ENCODE results near the gene SIT1.

Gene SIT1

DNA sequence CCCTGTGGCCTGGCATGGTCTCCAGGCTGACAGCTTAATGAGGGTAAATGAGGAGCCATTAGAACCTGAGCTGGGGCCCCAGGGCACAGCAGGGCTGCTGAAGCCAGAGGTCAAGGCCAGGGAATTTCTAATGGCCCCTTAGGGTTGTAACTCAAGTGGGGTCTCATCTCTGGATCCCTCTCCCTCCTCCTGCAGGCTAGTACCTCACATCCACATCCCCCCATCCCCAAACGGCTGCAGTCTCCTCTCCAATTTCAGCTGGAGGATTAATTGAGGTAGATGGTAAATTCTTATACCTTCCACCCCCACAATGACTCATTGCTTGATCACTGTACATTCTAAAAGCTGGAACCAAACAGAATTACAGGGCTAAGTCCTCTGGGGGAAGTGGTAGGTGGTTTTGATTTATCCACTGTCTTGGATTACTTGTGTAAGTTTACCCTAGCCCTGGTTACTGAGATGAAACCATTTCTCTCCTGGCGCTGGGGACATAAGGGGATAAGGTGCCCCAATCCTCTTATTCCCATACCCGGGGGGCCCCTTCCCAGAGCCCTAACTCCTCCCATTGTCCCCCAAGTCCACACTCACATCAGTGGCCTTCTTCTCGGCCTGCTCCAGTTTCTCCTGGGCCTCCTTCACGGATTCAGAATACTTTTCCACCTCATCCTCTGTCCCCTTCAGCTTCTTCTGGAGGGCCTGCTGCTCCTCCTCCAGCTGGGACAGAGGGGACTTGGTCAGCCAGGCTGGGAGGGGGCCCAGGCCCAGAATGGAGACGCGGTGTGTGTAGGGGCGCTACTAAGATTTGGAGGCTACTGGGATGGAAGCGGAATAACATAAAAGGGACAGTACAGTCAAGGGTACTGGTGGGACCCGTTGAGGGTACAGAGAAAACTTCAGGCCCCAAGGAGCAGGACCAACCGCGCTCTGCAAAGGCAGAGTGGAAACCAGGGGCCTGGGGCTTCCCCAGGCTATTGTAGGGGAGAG, 38.1 kb upstream of the SIT1 start:
- CTCF ChIA-PET: interaction anchor here (0.6 to 2.4 kb wide), 7 partner anchors 7 to 43 kb away, joined by 3 to 23 read pairs (median 5); partner anchors contain the start of genes ARHGEF39 and CCDC107
- peaks cover 3% of the 10 kb centered on the region; the same call in 1 of the 2 replicates for H3K4me1 ChIP-seq (ENCODE audit: control insufficient read depth, insufficient read depth, low read length)
- POLR2A ChIA-PET: interaction anchor here (1.1 to 2.3 kb wide), 5 partner anchors 8 to 31 kb away, joined by 3 to 7 read pairs (median 4); partner anchors contain the start of genes ARHGEF39, CCDC107 and RMRP
- no peak overlapping the region for H3K4me3 ChIP-seq (ENCODE audit: low read depth, low read length)
- H3K27ac ChIP-seq (ENCODE audit: extremely low read depth, low read depth, low read length): no peak overlapping the region; the same call in 1 of the 2 replicates
- H3K36me3 ChIP-seq (ENCODE audit: control insufficient read depth in 2 of 2, insufficient read depth in 1 of 2, low read length in 2 of 2): peaks cover 0 to 18% of the 10 kb centered on the region in 2 experiments; a peak in 1 of 3 replicates
- H3K9me3 ChIP-seq (ENCODE audit: control insufficient read depth, insufficient read depth, low read depth, low read length): no peaks in the 10 kb centered on the region
- TF ChIP-seq GLIS1 (tag by site-specific recombination; IDR thresholded peaks at IDR 0.05) (no peak), ZBTB20 (tag by site-specific recombination; IDR thresholded peaks at IDR 0.05) (peak; percentile 75), ZNF843 (tag by site-specific recombination; IDR thresholded peaks at IDR 0.05) (no peak), EGR2 (tag by site-specific recombination; IDR thresholded peaks at IDR 0.05; ENCODE audit: low read depth) (peak; percentile 81), ZNF394 (tag by site-specific recombination; IDR thresholded peaks at IDR 0.05; ENCODE audit: borderline replicate concordance) (peak; percentile 69; the same call in 1 of the 2 replicates), MZF1 (tag by site-specific recombination; IDR thresholded peaks at IDR 0.05; ENCODE audit: borderline replicate concordance) (0 out of 2 replicates have a peak, but pooled peaks have one; percentile 18), SP7 (tag by site-specific recombination; IDR thresholded peaks at IDR 0.05) (peak; percentile 78), ZNF629 (tag by site-specific recombination; IDR thresholded peaks at IDR 0.05) (peak; percentile 19; the same call in 1 of the 2 replicates), ZEB2 (tag by site-specific recombination; IDR thresholded peaks at IDR 0.05) (0 out of 2 replicates have a peak, but pooled peaks have one; percentile 42), ZFHX2 (tag by site-specific recombination; conservative IDR thresholded peaks at IDR 0.05) (peak; percentile 80), GLIS2 (tag by site-specific recombination; IDR thresholded peaks at IDR 0.05) (no peak), ZNF426 (tag by site-specific recombination; IDR thresholded peaks at IDR 0.05) (no peak), ZBTB48 (tag by site-specific recombination; IDR thresholded peaks at IDR 0.05) (no peak), ZBTB17 (tag by site-specific recombination; IDR thresholded peaks at IDR 0.05) (no peak), ZNF571 (tag by site-specific recombination; IDR thresholded peaks at IDR 0.05) (no peak), ZNF221 (tag by site-specific recombination; IDR thresholded peaks at IDR 0.05; ENCODE audit: borderline replicate concordance) (no peak), ZFP69B (tag by site-specific recombination; IDR thresholded peaks at IDR 0.05) (peak; percentile 50; the same call in 1 of the 2 replicates), ZNF664 (tag by site-specific recombination; IDR thresholded peaks at IDR 0.05) (peak; percentile 67), ZNF350 (tag by site-specific recombination; IDR thresholded peaks at IDR 0.05) (no peak), ZNF366 (tag by site-specific recombination; conservative IDR thresholded peaks at IDR 0.05) (peak; percentile 44; the same call in 1 of the 2 replicates), YY1 (tag by site-specific recombination; IDR thresholded peaks at IDR 0.05) (no peak), HIC1 (tag by site-specific recombination; IDR thresholded peaks at IDR 0.05) (peak; percentile 43; the same call in 1 of the 2 replicates), ZNF214 (tag by site-specific recombination; IDR thresholded peaks at IDR 0.05; ENCODE audit: borderline replicate concordance) (no peak)
- TF ChIP-seq, protein P1, sequence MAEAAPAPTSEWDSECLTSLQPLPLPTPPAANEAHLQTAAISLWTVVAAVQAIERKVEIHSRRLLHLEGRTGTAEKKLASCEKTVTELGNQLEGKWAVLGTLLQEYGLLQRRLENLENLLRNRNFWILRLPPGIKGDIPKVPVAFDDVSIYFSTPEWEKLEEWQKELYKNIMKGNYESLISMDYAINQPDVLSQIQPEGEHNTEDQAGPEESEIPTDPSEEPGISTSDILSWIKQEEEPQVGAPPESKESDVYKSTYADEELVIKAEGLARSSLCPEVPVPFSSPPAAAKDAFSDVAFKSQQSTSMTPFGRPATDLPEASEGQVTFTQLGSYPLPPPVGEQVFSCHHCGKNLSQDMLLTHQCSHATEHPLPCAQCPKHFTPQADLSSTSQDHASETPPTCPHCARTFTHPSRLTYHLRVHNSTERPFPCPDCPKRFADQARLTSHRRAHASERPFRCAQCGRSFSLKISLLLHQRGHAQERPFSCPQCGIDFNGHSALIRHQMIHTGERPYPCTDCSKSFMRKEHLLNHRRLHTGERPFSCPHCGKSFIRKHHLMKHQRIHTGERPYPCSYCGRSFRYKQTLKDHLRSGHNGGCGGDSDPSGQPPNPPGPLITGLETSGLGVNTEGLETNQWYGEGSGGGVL (tag by site-specific recombination; IDR thresholded peaks at IDR 0.05): peak; percentile 56
- TF ChIP-seq, protein P2, sequence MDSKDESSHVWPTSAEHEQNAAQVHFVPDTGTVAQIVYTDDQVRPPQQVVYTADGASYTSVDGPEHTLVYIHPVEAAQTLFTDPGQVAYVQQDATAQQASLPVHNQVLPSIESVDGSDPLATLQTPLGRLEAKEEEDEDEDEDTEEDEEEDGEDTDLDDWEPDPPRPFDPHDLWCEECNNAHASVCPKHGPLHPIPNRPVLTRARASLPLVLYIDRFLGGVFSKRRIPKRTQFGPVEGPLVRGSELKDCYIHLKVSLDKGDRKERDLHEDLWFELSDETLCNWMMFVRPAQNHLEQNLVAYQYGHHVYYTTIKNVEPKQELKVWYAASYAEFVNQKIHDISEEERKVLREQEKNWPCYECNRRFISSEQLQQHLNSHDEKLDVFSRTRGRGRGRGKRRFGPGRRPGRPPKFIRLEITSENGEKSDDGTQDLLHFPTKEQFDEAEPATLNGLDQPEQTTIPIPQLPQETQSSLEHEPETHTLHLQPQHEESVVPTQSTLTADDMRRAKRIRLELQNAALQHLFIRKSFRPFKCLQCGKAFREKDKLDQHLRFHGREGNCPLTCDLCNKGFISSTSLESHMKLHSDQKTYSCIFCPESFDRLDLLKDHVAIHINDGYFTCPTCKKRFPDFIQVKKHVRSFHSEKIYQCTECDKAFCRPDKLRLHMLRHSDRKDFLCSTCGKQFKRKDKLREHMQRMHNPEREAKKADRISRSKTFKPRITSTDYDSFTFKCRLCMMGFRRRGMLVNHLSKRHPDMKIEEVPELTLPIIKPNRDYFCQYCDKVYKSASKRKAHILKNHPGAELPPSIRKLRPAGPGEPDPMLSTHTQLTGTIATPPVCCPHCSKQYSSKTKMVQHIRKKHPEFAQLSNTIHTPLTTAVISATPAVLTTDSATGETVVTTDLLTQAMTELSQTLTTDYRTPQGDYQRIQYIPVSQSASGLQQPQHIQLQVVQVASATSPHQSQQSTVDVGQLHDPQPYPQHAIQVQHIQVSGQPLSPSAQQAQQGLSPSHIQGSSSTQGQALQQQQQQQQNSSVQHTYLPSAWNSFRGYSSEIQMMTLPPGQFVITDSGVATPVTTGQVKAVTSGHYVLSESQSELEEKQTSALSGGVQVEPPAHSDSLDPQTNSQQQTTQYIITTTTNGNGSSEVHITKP (tag by site-specific recombination; IDR thresholded peaks at IDR 0.05): peak; percentile 95
- TF ChIP-seq, protein P3, sequence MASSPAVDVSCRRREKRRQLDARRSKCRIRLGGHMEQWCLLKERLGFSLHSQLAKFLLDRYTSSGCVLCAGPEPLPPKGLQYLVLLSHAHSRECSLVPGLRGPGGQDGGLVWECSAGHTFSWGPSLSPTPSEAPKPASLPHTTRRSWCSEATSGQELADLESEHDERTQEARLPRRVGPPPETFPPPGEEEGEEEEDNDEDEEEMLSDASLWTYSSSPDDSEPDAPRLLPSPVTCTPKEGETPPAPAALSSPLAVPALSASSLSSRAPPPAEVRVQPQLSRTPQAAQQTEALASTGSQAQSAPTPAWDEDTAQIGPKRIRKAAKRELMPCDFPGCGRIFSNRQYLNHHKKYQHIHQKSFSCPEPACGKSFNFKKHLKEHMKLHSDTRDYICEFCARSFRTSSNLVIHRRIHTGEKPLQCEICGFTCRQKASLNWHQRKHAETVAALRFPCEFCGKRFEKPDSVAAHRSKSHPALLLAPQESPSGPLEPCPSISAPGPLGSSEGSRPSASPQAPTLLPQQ (tag by site-specific recombination; IDR thresholded peaks at IDR 0.05): peak; percentile 50
